ENCODE measurements around the gene FABP2.

- TF ChIP-seq CTCF (IDR thresholded peaks at IDR 0.05) (no peak), POLR2A (IDR thresholded peaks at IDR 0.05) (no peak)
Measured at GRCh38 chr4:119271361-119272085, 50.4 kb downstream of the FABP2 start.

All from testis (tissue), 2 donors.